Measurements from ENCODE around the gene FHIP1A.

FHIP1A gene

GRCh38 chr4:151417766-151418376 is 8.9 kb downstream of the FHIP1A start:
- no peak for DNase-seq (ENCODE audit: low read depth in 1 of 2, low spot score in 1 of 2)

GRCh38 chr4:151418385-151418784 is 9.4 kb downstream of the FHIP1A start:
- no peak for DNase-seq (ENCODE audit: low read depth in 1 of 2, low spot score in 1 of 2)

GRCh38 chr4:151418856-151419255 is 9.9 kb downstream of the FHIP1A start:
- no peak for DNase-seq (ENCODE audit: low read depth in 1 of 2, low spot score in 1 of 2)

- DNase-seq (ENCODE audit: low read depth in 1 of 2, low spot score in 1 of 2) = no peak
Measured at GRCh38 chr4:151420250-151420807, 11.4 kb downstream of the FHIP1A start.

DNA sequence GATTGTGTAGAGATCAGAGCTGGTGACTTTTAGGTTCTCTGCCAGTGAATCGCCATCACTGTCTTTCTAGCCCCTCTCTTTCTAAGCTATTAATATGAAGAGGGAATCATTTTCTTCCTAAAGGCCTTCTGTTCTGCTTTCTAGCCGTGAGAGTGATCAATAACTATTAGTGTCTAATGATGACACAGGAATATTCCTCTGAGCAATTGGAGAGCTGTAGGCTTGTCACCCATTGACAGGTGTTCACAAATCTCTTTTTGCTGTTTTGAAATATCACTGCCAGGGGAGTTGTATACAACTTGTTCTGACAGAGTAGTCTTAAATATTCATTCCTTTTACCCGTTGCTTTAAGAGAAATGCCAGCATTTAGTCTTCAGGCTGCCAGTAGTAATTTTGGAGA is 13.9 kb downstream of the FHIP1A start:
- no peak for DNase-seq (ENCODE audit: low read depth in 1 of 2, low spot score in 1 of 2)

- no peak for DNase-seq (ENCODE audit: low read depth in 1 of 2, low spot score in 1 of 2)
Measured at GRCh38 chr4:151426513-151426912, 17.5 kb downstream of the FHIP1A start.

DNA sequence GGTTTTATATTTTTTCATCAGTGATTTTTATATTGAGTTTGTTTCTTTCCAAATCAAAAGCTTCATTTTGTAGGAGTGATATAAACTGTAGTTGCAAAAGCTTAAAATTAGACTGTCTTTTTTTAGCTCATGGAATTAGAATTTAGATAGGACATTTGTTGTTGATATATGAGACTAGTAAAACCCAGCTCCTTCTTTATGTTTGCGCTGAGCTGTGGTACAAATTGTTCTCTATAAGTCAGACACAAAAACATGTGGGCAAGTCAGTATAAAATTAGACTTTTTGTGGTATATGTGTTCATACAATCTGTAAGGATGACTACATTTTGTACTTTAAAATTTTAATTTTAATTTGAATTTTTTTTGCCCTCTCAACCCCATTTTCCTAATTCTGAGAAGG is 18.3 kb downstream of the FHIP1A start:
- DNase-seq (ENCODE audit: low read depth in 1 of 2, low spot score in 1 of 2) = no peak

DNA sequence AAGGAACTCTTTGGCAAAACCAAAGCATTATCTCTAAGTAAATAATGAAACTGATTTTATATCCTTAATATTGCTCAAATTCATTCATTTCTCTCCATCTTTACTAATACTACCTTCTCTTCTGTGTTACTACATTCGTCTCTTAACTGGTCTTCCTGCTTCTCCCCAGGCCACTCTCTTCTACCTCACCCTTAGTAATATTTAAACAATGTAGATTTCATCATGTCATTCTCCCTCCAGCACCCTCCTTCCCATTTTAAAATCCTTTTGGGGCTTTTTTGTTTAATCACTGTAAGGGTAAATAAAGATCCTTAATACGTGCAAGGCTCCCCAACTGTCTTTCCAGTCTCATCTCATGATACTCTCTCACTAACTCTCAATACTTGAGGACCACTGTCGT is 19.4 kb downstream of the FHIP1A start:
- DNase-seq (ENCODE audit: low read depth in 1 of 2, low spot score in 1 of 2) = no peak

- DNase-seq (ENCODE audit: low read depth in 1 of 2, low spot score in 1 of 2) = no peak
Measured at GRCh38 chr4:151429957-151430570, 21.1 kb downstream of the FHIP1A start.

GRCh38 chr4:151430740-151431457 is 21.9 kb downstream of the FHIP1A start:
- DNase-seq (ENCODE audit: low read depth in 1 of 2, low spot score in 1 of 2) = no peak

DNA sequence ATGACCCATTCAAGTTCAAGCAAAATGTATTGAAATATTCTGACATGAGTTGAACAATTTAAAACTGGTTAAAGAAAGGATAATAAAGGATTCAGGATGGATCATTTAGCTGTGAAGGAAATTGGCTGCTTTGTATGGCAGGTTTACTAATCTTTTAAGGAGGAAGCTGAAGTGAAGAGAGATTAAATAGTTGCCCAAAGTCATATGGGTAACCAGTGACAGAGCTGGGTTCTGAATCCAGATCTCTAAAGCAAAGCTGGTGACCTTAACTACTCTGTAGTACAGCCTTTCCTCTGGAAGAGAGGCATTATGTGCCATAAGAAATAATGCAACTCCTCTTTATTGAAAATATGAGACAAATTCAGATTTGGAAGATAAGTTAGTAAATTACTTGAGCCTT is 22.8 kb downstream of the FHIP1A start:
- DNase-seq (ENCODE audit: low read depth in 1 of 2, low spot score in 1 of 2) = no peak

GRCh38 chr4:151432654-151433053 is 23.7 kb downstream of the FHIP1A start:
- DNase-seq (ENCODE audit: low read depth in 1 of 2, low spot score in 1 of 2) = no peak

GRCh38 chr4:151434183-151434860 is 25.3 kb downstream of the FHIP1A start:
- DNase-seq (ENCODE audit: low read depth in 1 of 2, low spot score in 1 of 2) = no peak

- no peak for DNase-seq (ENCODE audit: low read depth in 1 of 2, low spot score in 1 of 2)
Measured at GRCh38 chr4:151436093-151436518, 27.1 kb downstream of the FHIP1A start.

DNA sequence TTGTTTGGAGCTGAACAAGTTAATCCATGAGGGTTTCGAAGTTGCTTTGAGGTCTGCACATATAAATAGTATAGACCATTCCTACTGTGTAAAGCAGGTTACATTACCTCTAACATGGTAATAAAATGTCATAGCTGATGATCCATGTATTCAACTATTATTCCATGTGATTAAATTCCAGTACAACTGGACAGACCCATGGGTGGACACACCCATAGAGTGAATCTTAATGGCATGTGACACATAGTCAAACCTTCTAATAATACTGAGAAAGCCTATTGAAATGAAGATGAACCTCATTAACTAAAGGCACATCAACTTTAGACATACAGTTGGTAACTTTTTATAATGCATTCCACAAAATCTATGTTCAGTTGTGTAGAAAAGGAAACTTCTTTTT is 28.5 kb downstream of the FHIP1A start:
- DNase-seq (ENCODE audit: low read depth in 1 of 2, low spot score in 1 of 2) = no peak

GRCh38 chr4:151438154-151438553 is 29.2 kb downstream of the FHIP1A start:
- DNase-seq (ENCODE audit: low read depth in 1 of 2, low spot score in 1 of 2) = no peak

DNA sequence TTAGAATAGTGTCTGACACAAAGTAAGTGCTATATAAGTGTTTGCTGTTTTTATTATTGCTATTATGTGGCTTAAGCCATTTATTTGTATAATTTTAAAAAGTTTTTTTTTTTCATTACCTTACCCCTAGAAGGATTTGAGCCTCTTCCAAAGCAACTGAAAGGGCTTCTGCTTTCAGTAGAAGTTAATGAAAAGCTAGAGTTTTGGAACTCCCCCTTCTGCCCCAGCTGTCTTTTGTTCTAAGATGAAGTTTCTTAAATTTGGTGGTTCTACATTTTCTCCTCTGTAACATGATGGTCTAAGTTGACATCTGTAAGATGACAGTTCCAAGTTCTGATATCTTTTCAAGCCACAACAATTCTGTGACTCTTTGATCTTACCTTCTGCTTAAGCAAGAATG is 30.3 kb downstream of the FHIP1A start:
- DNase-seq (ENCODE audit: low read depth in 1 of 2, low spot score in 1 of 2) = no peak

DNA sequence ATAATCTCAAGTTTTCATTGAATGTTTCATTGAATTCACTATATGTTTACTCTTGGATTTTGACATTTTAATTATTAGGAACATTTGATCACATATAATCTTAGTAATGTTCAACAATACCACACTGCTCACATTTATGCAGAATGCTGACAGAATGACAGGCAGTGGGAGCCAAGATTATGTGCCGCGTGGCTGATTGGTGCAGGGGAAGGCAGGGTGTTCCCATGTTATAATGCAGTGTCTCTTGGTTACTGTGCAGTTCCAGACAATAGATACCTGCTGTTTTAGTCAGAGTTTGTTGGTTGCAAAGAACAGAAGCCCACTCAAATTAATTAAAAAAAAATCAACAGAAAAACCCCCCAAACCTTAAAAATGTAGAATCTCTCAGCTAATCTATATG is 33.0 kb downstream of the FHIP1A start:
- no peak for DNase-seq (ENCODE audit: low read depth in 1 of 2, low spot score in 1 of 2)

GRCh38 chr4:151443247-151443646 is 34.3 kb downstream of the FHIP1A start:
- DNase-seq (ENCODE audit: low read depth in 1 of 2, low spot score in 1 of 2) = no peak

DNA sequence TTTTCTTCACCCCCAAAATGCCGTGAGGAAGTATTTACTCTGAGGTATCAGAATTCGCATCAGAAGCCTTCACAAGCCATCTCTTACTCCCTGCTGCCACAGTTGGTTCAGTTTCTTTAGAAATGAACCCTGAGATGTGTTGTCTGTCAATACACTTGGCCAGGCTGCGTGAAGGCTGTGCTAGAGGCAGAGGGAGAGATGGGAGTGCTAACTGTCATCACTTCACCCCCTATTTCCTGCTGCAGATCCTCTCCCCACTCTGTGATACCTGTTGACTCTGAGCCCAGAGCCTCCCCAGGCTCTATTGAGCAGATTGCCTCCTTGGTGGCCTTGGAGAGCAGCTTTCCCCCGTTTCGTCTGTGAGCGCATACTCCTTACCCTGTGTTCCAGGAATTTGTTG is 34.8 kb downstream of the FHIP1A start:
- no peak for DNase-seq (ENCODE audit: low read depth in 1 of 2, low spot score in 1 of 2)

GRCh38 chr4:151446208-151446607 is 37.2 kb downstream of the FHIP1A start:
- DNase-seq (ENCODE audit: low read depth in 1 of 2, low spot score in 1 of 2) = no peak

- no peak for DNase-seq (ENCODE audit: low read depth in 1 of 2, low spot score in 1 of 2)
Measured at GRCh38 chr4:151454513-151454912, 45.5 kb downstream of the FHIP1A start.

Measured in activated CD4-positive, alpha-beta T cell treated with anti-CD3 and anti-CD28 coated beads, Interleukin-2, amount 50 U/mL, for 24 hours (primary cell).